Upper lobe of right lung (tissue), 1 donor: Measurements from ENCODE around the gene AK9. TPM values are rescaled to one million over a fixed set of nuclear protein-coding genes. Genes with fewer than 3 reads are reported as not detected.

Source experiments
- ATAC-seq: fragments of 200-7000 bp; cut with Tn5 transposase; one replicate; pipeline ENCODE4 v1.9.1; 2020; ENCODE audit warnings: mild to moderate bottlenecking, moderate library complexity
- DNase-seq: peaks from one replicate; pipeline ENCODE4 v3.0.0-alpha.2; 2020
- H3K27ac ChIP-seq: fragments of 200-600 bp; one replicate; pipeline ENCODE4 v1.8.0; 2022
- H3K27me3 ChIP-seq: fragments of 200-600 bp; one replicate; pipeline ENCODE4 v1.8.0; 2022; ENCODE audit warnings: mild to moderate bottlenecking
- H3K36me3 ChIP-seq: fragments of 200-600 bp; one replicate; pipeline ENCODE4 v1.8.0; 2022
- H3K4me1 ChIP-seq: fragments of 200-600 bp; one replicate; pipeline ENCODE4 v1.8.0; 2022
- H3K4me3 ChIP-seq: fragments of 200-600 bp; one replicate; pipeline ENCODE4 v1.8.0; 2022; ENCODE audit warnings: mild to moderate bottlenecking
- H3K9me3 ChIP-seq: fragments of 200-600 bp; one replicate; pipeline ENCODE4 v1.8.0; 2022
- CTCF ChIP-seq: fragments of 200-600 bp; IDR thresholded peaks from one replicate; pipeline ENCODE4 v1.8.0; 2022; ENCODE audit warnings: antibody characterized with exemption
- intact Hi-C: fragments of 100-400 bp; cut with DNase I; formaldehyde crosslinking; loops from one replicate; pipeline ENCODE4 v1.11.0; 2022
- total RNA-seq: library from RNA; stranded (reverse); fragmentation: NEBNext Ultra II Directional; extraction: Animal tissue kit (Norgen Biotek cat#: 25700); gene quantifications from one replicate; pipeline ENCODE4 v1.2.1, GENCODE V29; 2021
- donor health status: DM: no; HTN: yes; CAD: no; lungs with severe emphysema.

AK9 gene
- total RNA-seq, 1 donor from 2014 or later = 8.8 TPM

- no peak overlapping the region for H3K4me3 ChIP-seq
- no peaks in the 10 kb centered on the region for H3K36me3 ChIP-seq
- intact Hi-C loops = no loop called here
- no peaks in the 10 kb centered on the region for H3K9me3 ChIP-seq
- TF ChIP-seq CTCF = no peak
- ATAC-seq (no peak), DNase-seq (no peak)
- no peaks in the 10 kb centered on the region for H3K4me1 ChIP-seq
- no peaks in the 10 kb centered on the region for H3K27me3 ChIP-seq
- H3K27ac ChIP-seq = no peak overlapping the region
These were observed 12.8 kb downstream of the AK9 start for GRCh38 chr6:109678240-109678639.

GRCh38 chr6:109676724-109677123 lies 14.3 kb downstream of the AK9 start:
- intact Hi-C loops = no loop called here
- ATAC-seq (no peak), DNase-seq (no peak)
- no peaks in the 10 kb centered on the region for H3K4me1 ChIP-seq
- H3K9me3 ChIP-seq = no peaks in the 10 kb centered on the region
- no peaks in the 10 kb centered on the region for H3K27me3 ChIP-seq
- H3K27ac ChIP-seq = no peak overlapping the region
- TF ChIP-seq CTCF = no peak
- no peaks in the 10 kb centered on the region for H3K36me3 ChIP-seq
- H3K4me3 ChIP-seq = no peak overlapping the region

- no peak for TF ChIP-seq CTCF
- intact Hi-C loops = no loop called here
- Histone ChIP-seq H3K36me3 (no peaks in the 10 kb centered on the region), H3K27me3 (no peaks in the 10 kb centered on the region), H3K9me3 (no peaks in the 10 kb centered on the region), H3K27ac (no peak overlapping the region), H3K4me3 (no peak overlapping the region), H3K4me1 (no peaks in the 10 kb centered on the region)
- ATAC-seq (no peak), DNase-seq (no peak)
These were observed 18.2 kb downstream of the AK9 start for GRCh38 chr6:109672839-109673238.

GRCh38 chr6:109672175-109672574 lies 18.8 kb downstream of the AK9 start:
- no peak for ATAC-seq

GRCh38 chr6:109671733-109672132 lies 19.3 kb downstream of the AK9 start:
- DNase-seq (no peak), ATAC-seq (no peak)
- Histone ChIP-seq H3K4me3 (no peak overlapping the region), H3K27ac (no peak overlapping the region), H3K27me3 (no peaks in the 10 kb centered on the region), H3K4me1 (no peaks in the 10 kb centered on the region), H3K36me3 (no peaks in the 10 kb centered on the region), H3K9me3 (no peaks in the 10 kb centered on the region)
- no peak for TF ChIP-seq CTCF
- intact Hi-C loops = no loop called here

More at GRCh38 chr6:109672175-109672574, 18.8 kb downstream of the AK9 start:
- no peak for TF ChIP-seq CTCF
- H3K27ac ChIP-seq = no peak overlapping the region
- DNase-seq = no peak
- no peaks in the 10 kb centered on the region for H3K9me3 ChIP-seq
- no peaks in the 10 kb centered on the region for H3K27me3 ChIP-seq
- no peaks in the 10 kb centered on the region for H3K4me1 ChIP-seq
- no peak overlapping the region for H3K4me3 ChIP-seq
- no peaks in the 10 kb centered on the region for H3K36me3 ChIP-seq
- intact Hi-C loops = no loop called here

- ATAC-seq = no peak
These were observed 21.2 kb downstream of the AK9 start for GRCh38 chr6:109669811-109670210.

More at GRCh38 chr6:109669811-109670210, 21.2 kb downstream of the AK9 start:
- Histone ChIP-seq H3K9me3 (no peaks in the 10 kb centered on the region), H3K4me1 (no peaks in the 10 kb centered on the region), H3K27me3 (no peaks in the 10 kb centered on the region), H3K27ac (no peak overlapping the region), H3K4me3 (no peak overlapping the region), H3K36me3 (no peaks in the 10 kb centered on the region)
- DNase-seq = no peak
- intact Hi-C loops = no loop called here
- TF ChIP-seq CTCF = no peak
